ENCODE data around the gene CES4A. TPM values are rescaled to one million over a fixed set of nuclear protein-coding genes. Genes with fewer than 3 reads are reported as not detected.

The CES4A gene
- total RNA-seq, 6 experiments from 2014 or later = 1.7 to 3.5 (median 2.3) TPM

DNA sequence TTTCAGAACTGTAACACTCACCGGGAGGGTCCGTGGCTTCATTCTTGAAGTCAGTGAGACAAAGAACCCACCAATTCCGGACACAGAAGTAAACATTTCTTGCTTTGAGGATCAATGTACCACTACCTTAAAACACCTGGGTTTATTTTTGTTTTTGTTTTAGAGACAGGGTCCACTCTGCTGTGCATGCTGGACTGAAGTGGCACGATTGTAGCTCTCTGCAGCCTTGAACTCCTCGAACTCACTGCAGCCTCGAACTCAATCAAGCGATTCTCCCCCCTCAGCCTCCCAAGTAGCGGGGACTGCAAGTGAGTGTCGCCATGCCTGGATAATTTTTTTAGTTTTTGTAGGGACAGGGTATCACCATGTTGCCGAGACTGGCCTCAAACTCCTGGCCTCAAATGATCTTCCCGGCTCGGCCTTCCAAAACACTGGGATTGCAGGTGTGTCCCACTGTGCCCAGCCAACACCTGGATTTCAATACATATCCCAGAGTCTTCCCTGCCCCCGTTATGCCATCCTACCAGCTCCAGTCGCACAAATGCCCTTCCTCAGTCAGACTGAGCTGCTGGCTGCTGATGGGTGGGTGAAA, 13.0 kb upstream of the CES4A start:
- Mint-ChIP-seq H3K36me3 (ENCODE audit: low read depth) (no peaks in the 10 kb centered on the region), H3K27me3 (ENCODE audit: insufficient read depth) (peaks cover 3% of the 10 kb centered on the region), H3K27ac (no peak overlapping the region), H3K4me1 (ENCODE audit: low read depth) (peaks cover 20% of the 10 kb centered on the region), H3K4me3 (no peak overlapping the region), H3K9me3 (no peaks in the 10 kb centered on the region)
- TF ChIP-seq, protein P1, sequence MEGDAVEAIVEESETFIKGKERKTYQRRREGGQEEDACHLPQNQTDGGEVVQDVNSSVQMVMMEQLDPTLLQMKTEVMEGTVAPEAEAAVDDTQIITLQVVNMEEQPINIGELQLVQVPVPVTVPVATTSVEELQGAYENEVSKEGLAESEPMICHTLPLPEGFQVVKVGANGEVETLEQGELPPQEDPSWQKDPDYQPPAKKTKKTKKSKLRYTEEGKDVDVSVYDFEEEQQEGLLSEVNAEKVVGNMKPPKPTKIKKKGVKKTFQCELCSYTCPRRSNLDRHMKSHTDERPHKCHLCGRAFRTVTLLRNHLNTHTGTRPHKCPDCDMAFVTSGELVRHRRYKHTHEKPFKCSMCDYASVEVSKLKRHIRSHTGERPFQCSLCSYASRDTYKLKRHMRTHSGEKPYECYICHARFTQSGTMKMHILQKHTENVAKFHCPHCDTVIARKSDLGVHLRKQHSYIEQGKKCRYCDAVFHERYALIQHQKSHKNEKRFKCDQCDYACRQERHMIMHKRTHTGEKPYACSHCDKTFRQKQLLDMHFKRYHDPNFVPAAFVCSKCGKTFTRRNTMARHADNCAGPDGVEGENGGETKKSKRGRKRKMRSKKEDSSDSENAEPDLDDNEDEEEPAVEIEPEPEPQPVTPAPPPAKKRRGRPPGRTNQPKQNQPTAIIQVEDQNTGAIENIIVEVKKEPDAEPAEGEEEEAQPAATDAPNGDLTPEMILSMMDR (IDR thresholded peaks at IDR 0.05) = no peak
- DNase-seq = no peak

DNA sequence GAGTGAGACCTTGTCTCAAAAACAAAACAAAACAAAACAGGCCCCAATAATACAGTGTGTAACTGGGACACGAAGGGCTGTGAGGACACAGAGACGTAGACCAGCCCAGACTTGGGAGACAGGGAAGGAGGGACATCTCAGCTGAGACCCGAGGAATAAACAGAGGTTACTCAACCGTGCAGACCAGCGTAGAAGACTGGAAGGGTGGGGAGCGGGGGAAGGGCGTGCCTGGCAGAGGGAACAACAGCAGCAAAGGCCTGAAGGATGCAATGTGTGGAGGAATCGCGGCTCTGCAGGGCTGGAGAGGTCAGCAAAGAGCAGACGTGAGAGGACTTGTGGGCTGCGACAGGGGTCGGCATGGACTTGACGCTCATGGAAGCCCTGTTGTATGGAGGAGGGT, 11.6 kb upstream of the CES4A start:
- Mint-ChIP-seq H3K36me3 (ENCODE audit: low read depth) (no peaks in the 10 kb centered on the region), H3K9me3 (no peaks in the 10 kb centered on the region), H3K4me1 (ENCODE audit: low read depth) (peaks cover 8% of the 10 kb centered on the region), H3K27me3 (ENCODE audit: insufficient read depth) (peaks cover 3% of the 10 kb centered on the region), H3K27ac (no peak overlapping the region), H3K4me3 (no peak overlapping the region)
- TF ChIP-seq, protein P1 (IDR thresholded peaks at IDR 0.05) = no peak
- no peak for DNase-seq

DNA sequence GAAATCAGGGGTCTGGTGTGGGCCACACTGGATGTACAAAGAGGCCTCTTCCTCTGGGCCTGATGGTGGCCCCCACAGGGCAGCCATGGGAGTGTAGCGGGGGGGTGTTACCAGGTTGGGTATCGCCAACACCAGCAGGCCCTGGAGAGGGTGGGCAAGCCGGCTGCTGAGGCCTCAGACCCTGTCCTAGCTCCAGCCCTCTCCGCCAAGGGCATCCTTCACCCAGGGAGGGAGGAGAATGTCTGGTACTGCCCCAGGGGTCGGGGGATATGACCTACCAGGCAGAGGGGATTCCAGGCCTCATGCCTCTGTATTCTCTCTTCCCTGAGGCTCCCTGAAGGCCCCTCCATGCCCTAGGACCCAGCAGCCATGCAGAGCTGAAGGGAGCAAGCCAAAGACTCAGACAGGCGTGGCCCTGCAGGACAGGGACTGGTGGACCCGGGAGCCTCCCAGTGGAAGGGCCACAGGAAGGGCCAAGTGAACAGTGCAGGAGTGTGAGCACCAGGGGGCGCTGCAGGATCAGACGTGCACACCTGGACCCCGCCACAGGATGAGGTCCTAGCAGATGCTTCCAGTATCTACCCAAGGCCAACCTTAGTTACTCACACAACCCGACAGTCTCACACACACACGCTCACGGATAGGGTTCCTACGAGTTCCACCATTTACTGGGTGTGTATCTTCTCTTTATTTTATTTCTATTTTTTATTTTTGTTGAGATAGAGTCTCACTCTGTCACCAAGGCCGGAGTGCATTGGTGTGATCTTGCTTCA, 10.9 kb upstream of the CES4A start:
- peak; percentile 70 for DNase-seq
- no peaks in the 10 kb centered on the region for H3K36me3 Mint-ChIP-seq (ENCODE audit: low read depth)
- no peak overlapping the region for H3K27ac Mint-ChIP-seq
- H3K4me1 Mint-ChIP-seq (ENCODE audit: low read depth) = peaks cover 6% of the 10 kb centered on the region; the same call in 1 of the 2 replicates
- no peaks in the 10 kb centered on the region for H3K9me3 Mint-ChIP-seq
- H3K4me3 Mint-ChIP-seq = no peak overlapping the region
- H3K27me3 Mint-ChIP-seq (ENCODE audit: insufficient read depth) = peaks cover 10% of the 10 kb centered on the region
- TF ChIP-seq, protein P1 (IDR thresholded peaks at IDR 0.05) = peak; percentile 99

DNA sequence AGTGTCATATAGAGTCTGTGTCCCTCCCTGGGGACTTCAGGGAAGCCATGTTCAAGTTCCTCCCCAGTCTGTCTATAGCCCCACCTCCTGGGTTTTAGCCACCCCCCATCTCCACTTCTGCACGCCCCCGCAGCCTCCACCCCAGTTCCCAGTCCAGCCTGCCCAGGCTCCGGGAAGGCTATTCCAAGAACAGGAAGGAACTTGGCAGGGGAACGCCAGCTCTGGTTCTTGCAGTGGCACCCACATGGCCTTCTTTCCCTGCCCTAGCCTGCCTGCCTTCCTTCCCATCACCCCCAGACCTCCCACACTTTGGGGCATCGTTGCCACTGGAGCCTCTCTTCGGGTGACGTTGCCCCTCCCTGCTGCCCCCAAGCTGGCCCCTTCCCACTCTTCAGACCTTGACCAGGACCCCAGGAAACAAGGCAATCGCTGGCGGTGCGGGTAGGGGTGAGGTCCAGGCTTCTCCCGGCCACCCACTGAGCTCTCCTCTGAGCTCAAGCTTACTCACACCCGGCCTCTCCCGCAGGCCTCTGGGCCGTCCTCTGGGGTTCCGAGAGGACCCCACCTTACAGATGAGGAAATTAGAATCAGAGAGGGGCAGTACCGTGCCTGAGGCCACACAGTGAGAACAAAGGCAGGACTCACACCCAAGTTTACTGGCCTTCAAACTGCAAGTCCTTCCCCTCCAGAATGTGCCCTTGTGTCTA, 9.2 kb upstream of the CES4A start:
- peaks cover 10% of the 10 kb centered on the region for H3K27me3 Mint-ChIP-seq (ENCODE audit: insufficient read depth)
- H3K4me1 Mint-ChIP-seq (ENCODE audit: low read depth) = 0 out of 2 replicates have a peak, but pooled peaks cover 6% of the 10 kb centered on the region
- H3K27ac Mint-ChIP-seq = no peak overlapping the region
- TF ChIP-seq, protein P1 (IDR thresholded peaks at IDR 0.05) = no peak
- no peak for DNase-seq
- no peaks in the 10 kb centered on the region for H3K36me3 Mint-ChIP-seq (ENCODE audit: low read depth)
- no peaks in the 10 kb centered on the region for H3K9me3 Mint-ChIP-seq
- H3K4me3 Mint-ChIP-seq = no peak overlapping the region

DNA sequence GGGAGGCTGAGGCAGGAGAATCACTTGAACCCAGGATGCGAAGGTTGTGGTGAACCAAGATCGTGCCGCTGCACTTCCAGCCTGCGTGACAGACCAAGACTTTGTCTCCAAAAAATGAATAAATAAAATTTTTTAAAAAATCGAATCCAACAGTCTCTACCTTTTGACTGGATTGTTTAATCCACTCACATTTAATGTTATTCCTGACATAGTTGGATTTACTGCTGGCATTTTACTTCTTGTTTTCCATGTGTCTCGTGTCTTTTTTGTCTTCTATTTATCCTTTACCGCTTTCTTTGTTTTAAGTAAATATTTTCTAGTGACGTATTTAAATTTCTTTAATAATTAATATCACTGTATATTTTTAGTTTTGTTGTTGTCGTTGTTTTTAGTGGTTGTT, 5.4 kb upstream of the CES4A start:
- Mint-ChIP-seq H3K27me3 (ENCODE audit: insufficient read depth) (peaks cover 13% of the 10 kb centered on the region), H3K4me1 (ENCODE audit: low read depth) (peaks cover 1% of the 10 kb centered on the region), H3K9me3 (no peaks in the 10 kb centered on the region), H3K27ac (no peak overlapping the region), H3K4me3 (no peak overlapping the region), H3K36me3 (ENCODE audit: low read depth) (no peaks in the 10 kb centered on the region)
- TF ChIP-seq, protein P1 (IDR thresholded peaks at IDR 0.05) = no peak
- no peak for DNase-seq

Data from HFFc6 (cell line).